ENCODE results near the gene VEPH1. TPM values are rescaled to one million over a fixed set of nuclear protein-coding genes. Genes with fewer than 3 reads are reported as not detected.

The VEPH1 gene
- total RNA-seq, 2 donors from 2014 or later: 0.21 TPM; not detected in 1

DNA sequence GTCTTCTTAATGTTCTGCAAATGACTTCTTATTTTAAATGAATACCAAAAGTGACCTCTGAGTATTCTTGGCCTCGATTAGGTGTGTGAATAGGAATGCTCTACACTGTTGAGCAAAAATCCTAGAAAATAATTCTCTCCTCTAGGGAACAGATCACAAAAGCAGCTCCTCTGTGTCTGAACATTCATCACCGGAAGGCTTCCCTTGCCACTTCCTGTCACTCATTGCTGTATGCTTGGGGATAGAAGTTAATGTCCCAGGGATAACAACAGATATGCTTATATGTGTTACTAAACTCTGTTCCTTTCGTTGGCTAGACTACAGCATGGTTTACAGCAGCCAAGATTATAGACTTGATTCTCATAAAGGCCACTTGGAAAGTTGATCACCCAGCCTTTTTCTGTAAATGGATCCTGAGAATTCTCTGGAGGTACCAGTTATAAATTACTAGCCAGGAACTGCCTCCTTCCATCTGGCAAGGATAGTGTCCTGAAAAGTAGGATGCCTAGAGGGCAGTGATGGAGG lies 82.5 kb downstream of the VEPH1 start:
- H3K27ac ChIP-seq: no peak overlapping the region
- H3K9me3 ChIP-seq: no peaks in the 10 kb centered on the region
- no peak for TF ChIP-seq CTCF (IDR thresholded peaks at IDR 0.05)
- no peak overlapping the region for H3K4me3 ChIP-seq
- H3K4me1 ChIP-seq (ENCODE audit: control insufficient read depth in 1 of 2, low read depth in 2 of 2): no peaks in the 10 kb centered on the region
- H3K36me3 ChIP-seq: no peaks in the 10 kb centered on the region
- no peak for DNase-seq (ENCODE audit: low spot score)
- no peaks in the 10 kb centered on the region for H3K27me3 ChIP-seq (replicated peaks; ENCODE audit: insufficient read depth)
- ATAC-seq (ENCODE audit: insufficient number of reproducible peaks, low FRiP score, low read depth): no peak

DNA sequence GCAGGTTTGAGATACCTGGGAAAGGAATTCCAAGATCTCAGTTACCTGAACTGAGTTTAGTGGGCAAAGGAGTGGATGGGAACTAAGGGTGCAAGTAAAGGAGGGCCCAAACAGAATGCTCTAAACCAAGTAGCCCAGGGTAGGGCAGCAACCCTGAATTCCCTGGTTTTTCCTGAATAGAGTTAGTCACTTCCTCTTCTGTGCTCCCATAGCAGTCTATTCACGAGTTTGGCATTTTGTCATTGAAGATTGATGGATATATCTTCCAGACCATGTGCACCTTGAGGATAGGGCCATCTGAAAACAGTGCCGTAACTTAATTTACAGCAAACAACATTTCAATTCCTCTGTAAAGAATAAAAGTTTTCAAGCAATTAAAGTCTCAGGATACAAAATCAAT lies 85.1 kb downstream of the VEPH1 start:
- H3K4me1 ChIP-seq (ENCODE audit: control insufficient read depth in 1 of 2, low read depth in 2 of 2): no peaks in the 10 kb centered on the region
- H3K9me3 ChIP-seq: no peaks in the 10 kb centered on the region
- H3K27ac ChIP-seq: no peak overlapping the region
- ATAC-seq (ENCODE audit: insufficient number of reproducible peaks, low FRiP score, low read depth): no peak
- H3K36me3 ChIP-seq: no peaks in the 10 kb centered on the region
- DNase-seq (ENCODE audit: low spot score): no peak
- TF ChIP-seq CTCF (IDR thresholded peaks at IDR 0.05): no peak
- no peaks in the 10 kb centered on the region for H3K27me3 ChIP-seq (replicated peaks; ENCODE audit: insufficient read depth)
- no peak overlapping the region for H3K4me3 ChIP-seq

- Histone ChIP-seq H3K27me3 (replicated peaks; ENCODE audit: insufficient read depth) (no peaks in the 10 kb centered on the region), H3K4me1 (ENCODE audit: control insufficient read depth in 1 of 2, low read depth in 2 of 2) (no peaks in the 10 kb centered on the region), H3K9me3 (no peaks in the 10 kb centered on the region), H3K4me3 (no peak overlapping the region), H3K36me3 (no peaks in the 10 kb centered on the region), H3K27ac (no peak overlapping the region)
- TF ChIP-seq CTCF (IDR thresholded peaks at IDR 0.05): no peak
- DNase-seq (ENCODE audit: low spot score) (no peak), ATAC-seq (ENCODE audit: insufficient number of reproducible peaks, low FRiP score, low read depth) (no peak)
Observed at GRCh38 chr3:157417247-157417646, 86.0 kb downstream of the VEPH1 start.

GRCh38 chr3:157416347-157417087 lies 86.7 kb downstream of the VEPH1 start:
- ATAC-seq (ENCODE audit: insufficient number of reproducible peaks, low FRiP score, low read depth) (no peak), DNase-seq (ENCODE audit: low spot score) (no peak)
- H3K9me3 ChIP-seq: no peaks in the 10 kb centered on the region
- H3K27ac ChIP-seq: no peak overlapping the region
- no peaks in the 10 kb centered on the region for H3K36me3 ChIP-seq
- no peak for TF ChIP-seq CTCF (IDR thresholded peaks at IDR 0.05)
- no peak overlapping the region for H3K4me3 ChIP-seq
- no peaks in the 10 kb centered on the region for H3K4me1 ChIP-seq (ENCODE audit: control insufficient read depth in 1 of 2, low read depth in 2 of 2)
- no peaks in the 10 kb centered on the region for H3K27me3 ChIP-seq (replicated peaks; ENCODE audit: insufficient read depth)

DNA sequence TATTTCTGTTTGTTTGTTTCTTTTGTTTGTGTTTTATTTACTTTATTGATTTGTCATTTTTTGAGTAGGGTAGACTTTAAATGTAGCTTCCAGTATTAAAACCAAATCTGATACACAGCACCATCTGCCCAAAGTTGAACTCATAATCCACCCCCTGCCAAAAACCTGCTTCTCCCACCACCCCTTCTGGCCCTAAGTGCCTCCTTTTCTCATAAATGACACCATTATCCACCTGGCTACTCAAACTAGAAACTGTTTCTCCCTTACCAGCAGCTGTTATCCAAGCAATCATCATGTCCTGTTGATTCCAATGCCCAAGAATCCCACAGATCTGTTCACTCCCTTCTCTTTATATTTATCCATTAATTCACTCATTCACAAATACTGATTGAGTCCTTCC lies 88.4 kb downstream of the VEPH1 start:
- Histone ChIP-seq H3K4me1 (ENCODE audit: control insufficient read depth in 1 of 2, low read depth in 2 of 2) (no peaks in the 10 kb centered on the region), H3K4me3 (no peak overlapping the region), H3K27me3 (replicated peaks; ENCODE audit: insufficient read depth) (no peaks in the 10 kb centered on the region), H3K36me3 (no peaks in the 10 kb centered on the region), H3K9me3 (no peaks in the 10 kb centered on the region), H3K27ac (no peak overlapping the region)
- DNase-seq (ENCODE audit: low spot score): no peak
- no peak for TF ChIP-seq CTCF (IDR thresholded peaks at IDR 0.05)
- ATAC-seq (ENCODE audit: insufficient number of reproducible peaks, low FRiP score, low read depth): no peak
